ENCODE measurements around the gene BDH1. TPM values are rescaled to one million over a fixed set of nuclear protein-coding genes. Genes with fewer than 3 reads are reported as not detected.

BDH1 gene
- total RNA-seq, 6 donors from 2014 or later, result 13.5 to 30.4 (median 23.0) TPM

GRCh38 chr3:197599089-197599765, 43.5 kb upstream of the BDH1 start:
- peaks cover 0 to 9% (median 4%) of the 10 kb centered on the region in 4 donors for H3K4me1 ChIP-seq
- peak; percentile 59 to 70 for DNase-seq
- no peaks in the 10 kb centered on the region for H3K27me3 ChIP-seq
- no peak overlapping the region for H3K27ac ChIP-seq
- ATAC-seq (ENCODE audit: low FRiP score in 2 of 2), result peak; percentile 89 to 93
- WGBS, 2 donors, result 29 to 39% methylated on average over 17 to 21 of the region's 22 CpGs
- H3K4me3 ChIP-seq, result no peak overlapping the region
- TF ChIP-seq CTCF (IDR thresholded peaks at IDR 0.05) (peak; percentile 72 to 92 (median 80)), POLR2AphosphoS5 (IDR thresholded peaks at IDR 0.05) (no peak), POLR2A (IDR thresholded peaks at IDR 0.05) (no peak), EP300 (IDR thresholded peaks at IDR 0.05) (no peak)
- no peaks in the 10 kb centered on the region for H3K9me3 ChIP-seq
- H3K36me3 ChIP-seq, result peaks cover 0 to 18% (median 8%) of the 10 kb centered on the region in 4 donors

- Histone ChIP-seq H3K9me3 (no peaks in the 10 kb centered on the region), H3K4me1 (peaks cover 0 to 9% (median 4%) of the 10 kb centered on the region in 4 donors), H3K27me3 (no peaks in the 10 kb centered on the region), H3K4me3 (no peak overlapping the region), H3K36me3 (peaks cover 0 to 14% (median 5%) of the 10 kb centered on the region in 4 donors), H3K27ac (no peak overlapping the region)
- 76 to 80% methylated on average over 15 of the region's 15 CpGs for WGBS, 2 donors
- TF ChIP-seq POLR2AphosphoS5 (IDR thresholded peaks at IDR 0.05) (no peak), CTCF (IDR thresholded peaks at IDR 0.05) (no peak), EP300 (IDR thresholded peaks at IDR 0.05) (no peak), POLR2A (IDR thresholded peaks at IDR 0.05) (no peak)
- DNase-seq, result no peak
- no peak for ATAC-seq (ENCODE audit: low FRiP score in 2 of 2)
These were observed 42.7 kb upstream of the BDH1 start for GRCh38 chr3:197598404-197598980.

- peaks cover 0 to 2% (median 1%) of the 10 kb centered on the region in 4 donors for H3K36me3 ChIP-seq
- no peaks in the 10 kb centered on the region for H3K27me3 ChIP-seq
- no peak overlapping the region for H3K27ac ChIP-seq
- H3K4me3 ChIP-seq, result no peak overlapping the region
- ATAC-seq (ENCODE audit: low FRiP score in 2 of 2), result no peak
- H3K9me3 ChIP-seq, result no peaks in the 10 kb centered on the region
- DNase-seq, result no peak
- peaks cover 0 to 9% (median 4%) of the 10 kb centered on the region in 4 donors for H3K4me1 ChIP-seq
- TF ChIP-seq EP300 (IDR thresholded peaks at IDR 0.05) (no peak), POLR2A (IDR thresholded peaks at IDR 0.05) (no peak), CTCF (IDR thresholded peaks at IDR 0.05) (no peak), POLR2AphosphoS5 (IDR thresholded peaks at IDR 0.05) (no peak)
- 74 to 77% methylated on average over 4 of the region's 4 CpGs for WGBS, 2 donors
These were observed 41.6 kb upstream of the BDH1 start for GRCh38 chr3:197597335-197597734.

- no peaks in the 10 kb centered on the region for H3K36me3 ChIP-seq
- WGBS, 2 donors, result 60 to 64% methylated on average over 12 of the region's 12 CpGs
- peaks cover 0 to 9% (median 4%) of the 10 kb centered on the region in 4 donors for H3K4me1 ChIP-seq
- no peaks in the 10 kb centered on the region for H3K27me3 ChIP-seq
- H3K4me3 ChIP-seq, result no peak overlapping the region
- ATAC-seq (ENCODE audit: low FRiP score in 2 of 2) (no peak), DNase-seq (no peak)
- H3K9me3 ChIP-seq, result no peaks in the 10 kb centered on the region
- H3K27ac ChIP-seq, result no peak overlapping the region
- TF ChIP-seq CTCF (IDR thresholded peaks at IDR 0.05) (no peak), POLR2AphosphoS5 (IDR thresholded peaks at IDR 0.05) (no peak), POLR2A (IDR thresholded peaks at IDR 0.05) (no peak), EP300 (IDR thresholded peaks at IDR 0.05) (no peak)
These were observed 39.9 kb upstream of the BDH1 start for GRCh38 chr3:197595470-197596185.

Data from upper lobe of left lung (tissue), 6 donors.